HG03432 (cell line): Measurements from ENCODE around the gene INTS1.
"Not testable (repeated sequence)": the region's sequence is repeated elsewhere in the genome, so short reads cannot be mapped to it uniquely, and the experiment has no call there.

Experiments
- ATAC-seq: cut with Tn5 transposase; IDR thresholded peaks from one replicate; pipeline ENCODE4 v1.9.1; 2021; ENCODE audit warnings: mild to moderate bottlenecking, moderate library complexity; ENCODE audit not compliant: unreplicated experiment

Gene INTS1

DNA sequence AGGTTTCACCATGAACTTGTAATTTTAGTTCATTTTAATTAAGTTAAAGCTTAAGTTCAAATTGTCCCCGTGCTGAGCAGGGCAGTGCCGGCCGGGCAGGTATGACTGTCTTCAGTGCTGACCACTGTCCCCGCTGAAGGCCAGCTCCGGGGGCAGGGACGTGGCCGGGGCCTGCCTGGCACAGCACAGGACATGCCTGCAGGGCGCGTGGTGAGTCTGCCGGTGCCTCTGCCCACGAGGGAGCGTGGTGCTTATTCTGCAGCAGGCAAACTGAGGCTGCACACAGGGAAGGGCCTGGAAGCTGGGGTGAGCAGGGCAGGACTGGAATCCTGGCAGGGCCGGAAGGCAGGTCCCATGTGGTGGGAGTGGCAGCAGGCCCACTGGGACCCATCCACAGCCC lies 54.7 kb downstream of the INTS1 start:
- no peak for ATAC-seq

DNA sequence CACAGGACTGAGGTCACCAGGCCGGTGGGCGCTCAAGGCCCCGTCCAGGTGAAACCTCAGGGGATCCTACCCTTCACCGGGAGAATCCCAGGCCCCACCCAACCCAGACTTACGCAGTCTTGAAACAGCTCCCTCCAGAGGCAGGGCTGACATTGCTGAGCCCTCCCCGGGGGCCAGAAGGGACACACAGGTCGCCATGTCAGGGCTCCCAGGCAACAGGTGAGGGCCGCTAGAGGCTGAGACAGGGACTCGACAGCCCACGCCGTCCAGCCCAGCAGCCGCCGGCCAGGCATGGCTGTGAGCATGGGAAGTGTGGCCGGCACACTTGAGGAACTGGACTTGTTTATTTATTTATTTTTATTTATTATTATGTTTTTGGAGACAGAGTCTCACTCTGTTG lies 55.2 kb downstream of the INTS1 start:
- ATAC-seq, result no peak

DNA sequence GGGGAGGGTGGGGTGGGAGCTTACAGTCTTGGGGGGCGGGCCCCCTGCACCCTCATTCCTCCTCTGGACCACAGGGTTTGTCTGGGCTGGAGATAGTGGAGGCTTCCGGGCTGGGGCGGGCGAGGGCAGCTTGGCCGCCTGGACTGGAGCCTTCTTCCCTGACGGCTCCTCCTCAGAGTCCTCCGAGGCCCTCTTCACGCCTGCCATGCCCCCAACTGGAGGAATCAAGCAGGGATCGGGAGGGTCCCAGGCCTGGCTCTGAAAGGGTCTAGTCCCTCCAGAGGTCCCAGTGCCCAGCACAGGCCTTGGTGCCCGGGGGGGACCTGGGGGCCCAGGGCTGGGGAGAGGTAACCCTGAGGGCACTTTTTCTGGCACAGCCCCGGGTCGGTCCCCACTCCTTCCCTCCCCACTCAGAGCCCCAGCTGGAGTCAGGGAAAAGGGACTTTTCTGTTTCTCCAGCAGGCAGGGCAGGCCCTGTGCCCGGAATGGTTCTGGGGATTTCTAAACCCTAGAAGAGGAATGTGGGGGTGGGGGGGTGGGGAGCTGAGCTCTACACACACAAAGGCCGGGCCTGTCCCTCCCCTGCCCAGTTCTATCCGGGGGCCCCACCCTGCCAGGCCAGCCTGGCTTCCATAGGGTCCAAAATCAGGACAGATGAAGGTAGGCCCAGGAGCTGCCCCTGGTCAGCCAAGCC lies 56.5 kb downstream of the INTS1 start:
- ATAC-seq, result no peak

DNA sequence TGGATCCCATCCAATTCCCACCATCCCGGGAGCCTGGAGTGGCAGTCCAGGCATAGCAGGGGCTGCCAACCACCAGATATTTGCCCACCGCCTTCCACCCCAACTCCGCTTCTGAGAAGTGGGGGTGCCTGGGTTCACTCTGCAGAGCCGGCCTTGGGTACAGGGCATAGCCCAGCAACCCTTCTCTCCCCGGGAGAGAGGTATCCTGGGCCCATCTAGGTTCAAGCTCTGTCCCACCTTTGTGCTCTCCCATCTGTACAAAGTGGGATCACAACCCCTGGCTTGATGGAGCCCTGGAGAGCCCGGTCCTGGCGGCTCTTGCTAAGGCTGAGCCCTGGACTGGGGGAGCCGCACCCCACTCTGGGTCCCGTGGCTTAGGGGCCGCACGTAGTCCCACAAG lies 57.1 kb downstream of the INTS1 start:
- no peak for ATAC-seq

DNA sequence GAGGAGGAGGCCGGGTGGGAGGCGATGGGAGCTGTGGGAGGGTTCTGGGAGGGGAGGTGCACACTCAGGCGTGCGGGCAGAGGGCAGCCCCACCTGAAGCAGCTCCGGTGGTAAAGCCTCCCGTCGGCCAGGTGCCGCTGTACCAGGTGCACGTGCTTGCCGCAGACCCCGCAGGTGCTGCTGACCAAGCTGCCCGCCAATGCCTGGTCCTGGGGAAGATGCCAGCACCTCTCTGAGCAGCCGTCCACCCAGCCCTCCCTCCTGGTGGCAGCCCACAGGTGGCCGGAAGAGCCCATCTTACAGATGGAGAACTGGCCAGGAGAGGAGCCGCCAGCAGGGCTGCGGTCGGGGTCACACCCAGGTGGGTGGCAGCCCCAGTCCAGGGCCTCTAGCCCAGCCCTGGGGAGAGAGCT lies 57.6 kb downstream of the INTS1 start:
- ATAC-seq, result no peak

DNA sequence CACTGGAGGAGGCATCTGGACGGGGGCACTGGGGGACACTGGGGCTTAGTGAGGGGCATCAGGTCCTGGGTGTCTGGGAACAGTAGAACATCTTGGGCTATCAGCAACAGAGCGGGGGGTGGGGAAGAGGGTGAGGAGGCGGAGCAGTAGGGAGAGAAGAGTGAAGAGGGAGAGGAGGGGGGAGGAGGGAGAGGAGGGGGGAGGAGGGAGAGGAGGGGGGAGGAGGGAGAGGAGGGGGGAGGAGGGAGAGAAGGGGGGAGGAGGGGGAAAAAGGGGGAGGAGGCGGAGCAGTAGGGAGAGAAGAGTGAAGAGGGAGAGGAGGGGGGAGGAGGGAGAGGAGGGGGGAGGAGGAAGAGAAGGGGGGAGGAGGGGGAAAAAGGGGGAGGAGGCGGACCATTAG lies 58.2 kb downstream of the INTS1 start:
- not testable (repeated sequence) for ATAC-seq

DNA sequence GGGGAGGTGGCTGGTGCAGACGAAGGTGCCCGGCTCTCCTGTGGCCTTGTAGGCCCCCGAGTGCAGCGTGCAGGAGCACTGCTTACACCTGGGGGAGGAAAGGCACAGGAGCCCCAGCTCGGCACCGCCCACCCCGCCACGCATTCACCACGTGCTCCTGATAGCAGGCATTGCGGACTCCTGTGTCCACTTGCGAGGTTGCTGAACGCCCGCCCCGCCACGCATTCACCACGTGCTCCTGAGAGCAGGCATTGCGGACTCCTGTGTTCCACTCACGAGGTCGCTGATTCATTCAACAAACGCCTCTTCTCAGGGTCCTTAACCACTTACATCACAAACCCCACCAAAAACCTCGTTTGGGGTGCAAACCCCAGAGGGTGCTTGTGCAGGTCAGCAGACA lies 58.8 kb downstream of the INTS1 start:
- no peak for ATAC-seq

DNA sequence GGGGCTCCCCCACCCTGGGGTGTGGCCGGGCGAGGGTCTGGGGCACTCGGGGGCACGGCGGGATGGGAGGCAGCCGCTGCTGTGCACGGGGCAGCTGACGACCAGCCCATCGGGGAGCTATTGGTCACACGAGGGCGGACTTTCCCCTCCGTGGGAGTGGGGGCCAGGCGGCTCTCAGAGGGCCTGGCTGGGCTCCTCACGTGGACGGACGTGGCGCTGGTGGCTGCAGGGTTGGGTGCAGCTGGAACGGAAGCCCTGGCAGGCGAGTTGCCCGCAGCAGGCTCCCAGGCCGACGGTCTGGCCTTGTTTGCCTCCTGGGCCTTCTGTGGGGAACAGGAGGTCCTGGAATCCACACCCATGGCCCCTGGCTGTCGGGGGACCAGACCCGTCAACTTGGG lies 59.3 kb downstream of the INTS1 start:
- no peak for ATAC-seq

DNA sequence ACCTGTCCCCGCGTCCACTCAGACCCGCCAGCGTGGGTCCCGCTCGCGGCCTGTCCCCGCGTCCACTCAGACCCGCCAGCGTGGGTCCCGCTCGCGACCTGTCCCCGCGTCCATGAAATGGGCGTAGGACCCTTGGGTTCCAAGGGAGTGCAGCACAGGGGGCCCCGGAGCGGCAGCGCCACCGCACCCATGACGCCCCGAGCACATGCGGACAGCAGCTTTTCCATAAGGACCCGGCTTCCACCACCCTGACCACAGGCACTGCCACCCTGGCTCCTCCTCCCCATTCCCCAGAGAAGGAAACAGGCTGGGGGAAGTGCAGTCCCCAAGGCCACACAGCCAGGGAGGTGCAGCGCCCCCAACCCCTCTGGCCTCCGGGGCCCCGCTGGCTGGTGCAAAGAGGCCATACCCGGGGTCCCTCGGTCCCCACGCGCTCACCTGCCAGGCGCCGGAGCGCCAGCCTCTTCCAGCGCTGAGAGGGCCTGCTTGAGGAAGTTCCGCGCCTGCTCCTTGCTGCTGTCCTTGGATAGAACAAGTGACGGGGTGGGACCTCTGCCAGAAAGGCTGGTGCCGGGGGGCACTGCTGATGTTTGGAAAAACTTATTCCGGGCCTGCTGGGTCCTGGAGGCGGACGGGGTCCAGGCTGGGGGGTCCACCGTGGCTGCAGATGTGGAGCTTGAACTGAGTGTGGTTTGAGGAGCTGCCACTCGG lies 59.8 kb downstream of the INTS1 start:
- no peak for ATAC-seq

DNA sequence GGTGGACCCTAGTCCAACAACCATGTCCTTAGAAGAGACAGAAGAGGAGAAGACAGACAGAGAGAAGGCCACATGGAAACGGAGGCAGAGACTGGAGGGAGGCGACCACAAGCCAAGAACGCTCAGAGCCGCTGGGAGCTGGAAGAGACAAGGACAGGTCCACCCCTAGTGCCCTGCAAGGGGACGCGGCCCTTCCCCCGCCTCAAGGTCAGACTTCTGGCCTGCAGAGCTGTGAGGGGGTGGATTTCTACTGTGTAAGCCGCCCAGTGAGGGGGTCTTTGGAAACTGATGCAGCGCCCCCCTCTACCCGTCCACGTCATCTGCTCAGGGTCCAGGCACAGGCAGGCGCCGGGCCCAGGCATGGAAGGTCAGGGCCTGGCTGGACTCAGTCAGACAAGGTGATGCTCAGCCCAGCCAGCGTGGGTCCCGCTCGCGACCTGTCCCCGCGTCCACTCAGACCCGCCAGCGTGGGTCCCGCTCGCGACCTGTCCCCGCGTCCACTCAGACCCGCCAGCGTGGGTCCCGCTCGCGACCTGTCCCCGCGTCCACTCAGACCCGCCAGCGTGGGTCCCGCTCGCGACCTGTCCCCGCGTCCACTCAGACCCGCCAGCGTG lies 60.5 kb downstream of the INTS1 start:
- ATAC-seq, result not testable (repeated sequence)

DNA sequence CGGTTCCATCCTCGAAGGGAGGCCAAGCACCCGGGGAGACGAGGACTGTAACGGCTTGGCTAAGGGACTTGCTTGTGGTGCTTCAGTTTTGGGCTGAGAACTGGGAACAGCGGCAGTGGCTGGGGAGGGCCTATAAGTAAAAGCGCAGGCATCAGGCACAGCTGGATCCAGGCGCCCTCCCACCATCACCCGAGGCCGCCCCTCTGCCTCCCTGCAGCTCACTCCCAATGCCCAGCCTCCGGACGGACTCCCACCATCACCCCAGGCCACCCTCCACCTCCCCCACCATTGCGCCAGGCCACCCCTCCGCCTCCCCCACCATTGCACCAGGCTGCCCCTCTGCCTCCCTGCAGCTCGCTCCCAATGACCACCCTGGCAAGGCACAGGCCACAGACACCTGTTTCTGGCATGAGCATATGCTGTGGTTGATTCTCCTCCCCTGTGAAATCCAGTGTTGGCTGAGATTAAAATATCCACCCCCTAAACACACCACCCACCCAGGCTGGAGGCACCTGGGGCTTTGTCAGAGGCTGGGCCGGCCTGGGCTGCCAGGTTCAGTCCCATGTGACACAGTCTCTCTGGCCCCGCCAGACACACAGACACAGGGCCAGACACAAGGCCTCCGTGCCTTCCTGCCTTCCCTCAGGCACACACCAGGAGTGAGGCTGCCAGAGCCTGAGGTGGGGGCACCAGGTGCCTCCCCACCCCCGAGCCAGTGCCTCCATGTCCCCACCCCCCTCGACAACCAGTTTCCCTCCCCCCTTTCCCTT lies 61.6 kb downstream of the INTS1 start:
- no peak for ATAC-seq

DNA sequence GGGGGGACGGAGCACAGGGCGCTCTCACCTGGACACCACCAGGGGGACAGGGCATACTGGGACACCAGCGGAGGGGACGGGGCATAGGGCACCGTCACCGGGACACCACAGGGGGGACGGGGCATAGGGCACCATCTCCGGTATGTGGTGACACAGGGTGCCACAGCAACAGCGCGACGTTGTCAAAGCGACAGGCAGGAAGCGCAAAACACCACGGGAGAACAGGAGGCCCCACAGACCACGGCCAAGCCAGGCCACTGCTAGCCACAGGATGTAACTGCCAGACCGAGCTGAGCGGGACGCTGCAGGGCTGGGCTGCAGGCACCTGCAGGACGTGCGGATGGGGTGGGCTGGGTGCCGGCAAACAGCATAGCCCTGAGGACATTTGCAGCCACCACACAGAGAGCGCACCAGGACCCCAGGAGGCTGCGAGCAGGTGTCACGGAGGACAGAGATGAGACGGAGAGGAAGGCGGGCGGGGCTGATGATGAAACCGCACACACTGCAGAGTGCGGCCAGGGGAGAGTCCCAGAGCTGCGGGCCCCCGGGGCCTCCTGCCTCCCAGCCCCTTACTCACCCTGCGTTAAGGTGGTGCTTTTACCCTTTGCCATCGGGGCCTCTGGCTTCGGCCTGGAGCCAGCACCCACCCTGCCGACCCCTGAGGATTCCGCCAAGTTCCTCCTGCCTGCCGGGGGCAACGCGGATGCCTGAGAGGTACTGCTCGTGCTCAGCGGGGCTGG lies 62.4 kb downstream of the INTS1 start:
- ATAC-seq, result no peak

DNA sequence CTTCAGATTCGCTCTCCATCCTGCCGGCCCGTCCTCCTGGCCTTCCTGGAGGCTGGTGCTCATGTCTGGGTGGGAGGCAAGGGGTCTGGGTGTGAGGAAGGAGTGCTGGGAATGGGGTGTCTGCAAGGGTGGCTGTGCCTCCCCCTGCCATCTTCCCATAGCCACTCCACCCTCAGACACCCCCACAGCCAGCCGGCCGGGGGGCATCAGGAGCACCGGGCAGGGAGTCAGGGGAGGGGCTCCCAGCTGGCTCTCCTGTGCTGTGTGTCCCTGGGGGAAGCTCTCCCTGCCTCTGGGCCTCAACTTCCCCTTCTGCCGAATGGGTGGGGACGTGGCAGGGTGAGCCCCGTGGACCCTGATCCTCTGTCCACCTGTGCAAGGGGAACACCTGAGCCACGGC lies 63.6 kb downstream of the INTS1 start:
- no peak for ATAC-seq

DNA sequence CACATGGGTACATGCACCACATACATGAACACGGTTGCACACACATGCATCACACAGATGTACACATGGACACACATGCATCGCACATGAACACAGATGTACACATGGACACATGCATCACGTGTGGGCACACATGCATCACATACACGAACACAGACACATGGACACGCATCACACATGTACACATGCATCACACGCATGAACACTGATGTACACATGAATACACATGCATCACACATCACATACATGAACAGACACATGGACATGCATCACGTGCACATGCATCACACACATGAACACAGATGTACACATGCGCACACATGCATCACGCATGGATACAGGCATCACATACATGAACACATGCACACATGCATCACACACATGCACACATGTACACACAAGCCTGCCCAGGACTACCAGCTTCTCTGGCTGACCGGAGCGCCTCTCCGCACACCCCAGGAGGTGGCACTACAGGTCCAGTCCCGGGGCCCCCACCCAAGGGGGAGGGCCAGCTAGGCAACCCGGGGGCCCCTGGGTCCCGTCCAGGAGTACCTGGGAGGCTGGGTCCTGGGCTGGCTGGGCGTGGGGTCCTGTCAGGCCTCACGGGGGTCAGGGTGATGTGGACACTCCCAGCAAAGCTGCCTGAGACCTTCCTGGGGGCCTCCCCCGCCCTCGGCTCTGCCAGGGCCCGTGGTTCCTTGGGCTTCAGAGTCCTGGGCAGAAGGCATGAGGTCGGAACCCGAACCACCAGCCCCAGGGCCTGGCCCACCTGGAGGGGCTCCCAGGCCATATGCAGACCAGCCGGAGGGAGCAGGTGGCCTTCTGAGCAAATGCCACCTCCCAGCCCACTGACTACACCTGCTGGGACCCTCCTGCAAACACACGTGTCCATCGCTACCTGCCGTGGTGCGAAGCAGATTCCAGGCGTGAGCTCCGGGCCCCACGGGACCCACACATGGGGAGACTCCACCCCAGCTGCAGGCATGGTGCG lies 64.5 kb downstream of the INTS1 start:
- ATAC-seq, result no peak

DNA sequence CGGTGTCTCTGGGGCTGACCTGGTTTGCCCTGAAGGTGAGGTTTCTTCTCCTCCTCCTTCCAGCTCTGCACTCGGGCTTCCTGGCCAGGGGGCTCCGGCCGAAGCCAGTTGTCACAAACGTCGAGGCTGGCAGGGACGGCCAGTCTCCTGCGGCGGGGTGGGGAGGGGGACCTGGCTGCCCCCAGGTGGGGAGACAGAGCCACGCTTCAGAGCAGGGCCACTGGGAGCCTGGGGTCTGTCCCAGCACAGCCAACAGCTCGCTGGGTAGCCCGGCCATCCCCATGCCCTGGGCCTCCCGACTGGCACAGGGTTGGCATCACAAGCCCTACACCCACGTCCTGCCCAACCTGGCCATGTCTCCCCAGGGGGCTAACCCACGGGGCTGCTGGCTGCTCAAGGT lies 65.4 kb downstream of the INTS1 start:
- ATAC-seq, result no peak

DNA sequence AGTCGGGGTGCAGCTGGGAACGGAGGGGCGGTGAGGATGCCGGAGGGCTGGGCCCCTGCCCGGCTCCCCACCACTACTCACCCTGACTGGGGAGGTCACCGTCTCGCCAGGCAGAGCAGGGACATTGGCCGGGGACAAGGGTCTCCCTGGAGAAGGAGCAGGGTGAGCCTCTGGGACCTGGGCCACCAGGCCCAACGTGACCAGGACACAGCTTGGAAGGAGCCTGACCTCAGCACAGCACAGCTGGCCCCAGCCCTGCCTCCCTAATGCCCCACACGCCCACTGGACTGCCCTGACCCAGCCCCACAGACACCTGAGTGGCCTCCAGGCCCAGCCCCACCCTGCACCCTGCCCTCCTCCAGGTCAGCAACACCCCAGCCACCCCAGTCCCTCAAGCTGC lies 66.0 kb downstream of the INTS1 start:
- no peak for ATAC-seq

DNA sequence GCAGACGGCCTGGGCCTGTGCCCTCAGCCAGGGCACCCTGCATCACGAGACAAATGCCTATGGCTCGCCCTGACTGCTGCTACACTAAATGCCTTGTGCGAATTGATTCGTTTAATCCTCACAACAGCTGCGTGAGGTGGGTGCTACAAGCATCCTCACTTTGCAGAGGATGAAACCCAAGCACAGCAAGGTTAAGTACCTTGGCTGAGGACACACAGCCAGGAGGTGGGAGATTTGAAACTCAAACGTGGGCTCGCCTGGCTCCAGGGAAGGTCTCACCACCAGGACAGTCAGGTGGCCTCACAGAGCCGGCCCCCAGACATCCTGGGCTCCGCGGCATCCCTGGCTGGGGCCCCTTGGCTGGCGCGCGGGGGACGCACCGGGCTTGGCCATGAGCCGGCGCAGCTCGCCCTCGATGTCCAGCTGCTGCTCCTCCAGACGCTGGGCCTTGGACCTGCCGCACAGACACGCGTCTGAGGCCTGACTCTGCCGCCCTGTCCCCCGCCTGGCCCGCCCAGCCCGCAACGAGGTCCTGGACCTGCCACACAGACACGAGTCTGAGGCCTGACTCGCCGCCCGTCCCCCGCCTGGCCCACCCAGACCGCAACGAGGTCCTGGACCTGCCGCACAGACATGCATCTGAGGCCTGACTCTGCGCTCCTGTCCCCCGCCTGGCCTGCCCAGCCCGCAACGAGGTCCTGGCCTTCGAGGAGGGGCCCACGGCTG lies 66.9 kb downstream of the INTS1 start:
- ATAC-seq, result no peak

DNA sequence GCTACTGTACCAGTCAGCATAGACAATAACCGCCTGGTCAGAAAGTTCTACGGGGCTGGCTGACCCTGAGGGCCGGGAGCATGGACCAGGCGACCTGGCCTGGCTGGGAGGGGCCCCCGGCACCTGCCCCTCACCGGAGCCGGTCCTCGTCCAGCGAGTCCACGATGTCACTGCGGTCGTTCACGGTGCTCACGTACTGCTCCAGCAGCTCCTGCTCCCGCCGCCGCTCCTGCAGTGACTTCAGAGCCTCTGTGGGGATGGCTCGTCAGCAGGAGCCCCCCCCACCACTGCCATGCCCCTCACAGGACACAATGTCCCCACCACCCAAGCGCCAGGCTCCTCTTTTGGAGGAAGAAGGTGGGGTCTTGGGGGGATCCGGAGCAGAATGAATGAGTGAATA lies 67.6 kb downstream of the INTS1 start:
- no peak for ATAC-seq
